Adipose tissue (tissue), 3 donors: ENCODE results near the gene PAOX. TPM values are rescaled to one million over a fixed set of nuclear protein-coding genes. Genes with fewer than 3 reads are reported as not detected.

Experiments
- H3K27ac ChIP-seq: one replicate; pipeline ENCODE4 v1.5.1; 2013; ENCODE audit warnings: low read depth, low read length
- WGBS, 3 donors: extraction: QIAGEN DNeasy Blood & Tissue Kit; methylation state at CpG; one replicate each; pipeline ENCODE4 v1.1.7; 2013; 5-methylcytosine and 5-hydroxymethylcytosine counted together
- polyA plus RNA-seq, 3 donors: library from polyadenylated mRNA; stranded (reverse); fragments of 200-250 nt; gene quantifications; one replicate each; pipeline ENCODE4 v1.2.3, GENCODE V29; 2013
- donor health status: healthy with polysubstance abuse.
- donor health status: Bipolar disorder and iron deficiency.
- donor health status: healthy.

PAOX gene
- polyA plus RNA-seq: 1 to 10 TPM; 4.5 to 5.7 (median 5.4) TPM

- H3K27ac ChIP-seq: no peak within 1 kb of the TSS
- 0 to 6% (median 4%) methylated on average over 26 to 68 of the region's 78 CpGs for WGBS, 3 donors
Measured at GRCh38 chr10:133379152-133379800, at the start of gene PAOX. PAOX (plus strand) TSS chr10:133379262; CDS start chr10:133379317, 55 bp downstream.

- no peak overlapping the region for H3K27ac ChIP-seq
- WGBS, 3 donors: 9% methylated on average over 37 of the region's 37 CpGs
Measured at GRCh38 chr10:133329491-133330202, 49.4 kb upstream of the PAOX start.

- no peak overlapping the region for H3K27ac ChIP-seq
- WGBS, 3 donors: 73 to 87% (median 83%) methylated on average over 30 of the region's 30 CpGs
Measured at GRCh38 chr10:133332936-133333699, 45.9 kb upstream of the PAOX start.

- H3K27ac ChIP-seq: no peak overlapping the region
- 14 to 17% (median 15%) methylated on average over 36 to 49 of the region's 51 CpGs for WGBS, 3 donors
Measured at GRCh38 chr10:133334503-133335245, 44.4 kb upstream of the PAOX start.

GRCh38 chr10:133335246-133336117, 43.6 kb upstream of the PAOX start:
- WGBS, 3 donors: 2 to 3% (median 2%) methylated on average over 48 to 75 of the region's 75 CpGs
- no peak overlapping the region for H3K27ac ChIP-seq

- 6 to 8% (median 8%) methylated on average over 29 to 41 of the region's 41 CpGs for WGBS, 3 donors
Measured at GRCh38 chr10:133336118-133336576, 42.9 kb upstream of the PAOX start.

GRCh38 chr10:133336577-133337369, 42.3 kb upstream of the PAOX start, which contains the start of gene CALY:
CALY (minus strand) TSS chr10:133336896; CDS start chr10:133328989, 7,907 bp downstream.
- 11 to 16% (median 13%) methylated on average over 47 to 63 of the region's 63 CpGs for WGBS, 3 donors
- no peak within 1 kb of the TSS for H3K27ac ChIP-seq

More at GRCh38 chr10:133336118-133336576, 42.9 kb upstream of the PAOX start:
- no peak overlapping the region for H3K27ac ChIP-seq

- no peak overlapping the region for H3K27ac ChIP-seq
- WGBS, 3 donors: 72 to 91% (median 82%) methylated on average over 3 of the region's 3 CpGs
Measured at GRCh38 chr10:133337370-133337725, 41.7 kb upstream of the PAOX start.

- H3K27ac ChIP-seq: no peak overlapping the region
- 85 to 90% (median 90%) methylated on average over 10 of the region's 10 CpGs for WGBS, 3 donors
Measured at GRCh38 chr10:133338080-133339071, 40.7 kb upstream of the PAOX start.

GRCh38 chr10:133339708-133340380, 39.2 kb upstream of the PAOX start:
- WGBS, 3 donors: 90 to 91% (median 90%) methylated on average over 13 of the region's 13 CpGs
- H3K27ac ChIP-seq: no peak overlapping the region

- WGBS, 3 donors: 82 to 87% (median 83%) methylated on average over 4 of the region's 4 CpGs
- H3K27ac ChIP-seq: no peak overlapping the region
Measured at GRCh38 chr10:133341983-133342382, 37.1 kb upstream of the PAOX start.

- 69 to 79% (median 74%) methylated on average over 8 of the region's 8 CpGs for WGBS, 3 donors
- no peak overlapping the region for H3K27ac ChIP-seq
Measured at GRCh38 chr10:133342942-133343341, 36.1 kb upstream of the PAOX start.

- H3K27ac ChIP-seq: no peak overlapping the region
Measured at GRCh38 chr10:133343558-133343957, 35.5 kb upstream of the PAOX start.

GRCh38 chr10:133344236-133344635, 34.8 kb upstream of the PAOX start:
- no peak overlapping the region for H3K27ac ChIP-seq
- WGBS, 3 donors: 64 to 70% (median 68%) methylated on average over 5 of the region's 5 CpGs

More at GRCh38 chr10:133343558-133343957, 35.5 kb upstream of the PAOX start:
- WGBS, 3 donors: 52 to 61% (median 59%) methylated on average over 9 of the region's 9 CpGs

- WGBS, 3 donors: 50 to 58% (median 53%) methylated on average over 11 of the region's 11 CpGs
- H3K27ac ChIP-seq: no peak overlapping the region
Measured at GRCh38 chr10:133346413-133346812, 32.6 kb upstream of the PAOX start.
